Neural cell (in vitro differentiated cells): Measurements from ENCODE around the gene SLC4A2. TPM values are rescaled to one million over a fixed set of nuclear protein-coding genes. Genes with fewer than 3 reads are reported as not detected.

Experiments used
- H2AFZ ChIP-seq: fragments of 200-600, 300-800 bp; sonication (generic), shearing (Covaris generic); 2 replicates; pipeline ENCODE4 v1.6.0; 2014; ENCODE audit warnings: low read depth, mild to moderate bottlenecking, antibody characterized with exemption, low read length, moderate library complexity
- H3F3A ChIP-seq: fragments of 200-600 bp; shearing (Covaris generic); 2 replicates; pipeline ENCODE4 v1.6.1; 2016; ENCODE audit warnings: mild to moderate bottlenecking, moderate library complexity, mixed read lengths, antibody characterized with exemption, low read length; ENCODE audit not compliant: insufficient read depth, poor library complexity, severe bottlenecking
- H3K27ac ChIP-seq: fragments of 200-600, 300-800 bp; sonication (generic), shearing (Covaris generic); 2 replicates; pipeline ENCODE4 v1.5.1; 2014; ENCODE audit warnings: mild to moderate bottlenecking, low read length, moderate library complexity
- H3K27me3 ChIP-seq: fragments of 300-800, 200-600 bp; sonication (generic), shearing (Covaris generic); 2 replicates; pipeline ENCODE4 v1.6.0; 2014; ENCODE audit warnings: mild to moderate bottlenecking, low read depth, low read length, moderate library complexity; ENCODE audit not compliant: insufficient read depth
- H3K36me3 ChIP-seq: fragments of 300-800, 200-600 bp; sonication (generic), shearing (Covaris generic); 2 replicates; pipeline ENCODE4 v1.5.1; 2014; ENCODE audit warnings: mild to moderate bottlenecking, antibody characterized with exemption, low read length, moderate library complexity; ENCODE audit not compliant: insufficient read depth
- H3K4me2 ChIP-seq: fragments of 300-800, 200-600 bp; sonication (generic), shearing (Covaris generic); 2 replicates; pipeline ENCODE4 v1.6.0; 2014; ENCODE audit warnings: mild to moderate bottlenecking, low read length
- H3K4me3 ChIP-seq: fragments of 300-800, 200-600 bp; sonication (generic), shearing (Covaris generic); 2 replicates; pipeline ENCODE4 v1.5.1; 2014; ENCODE audit warnings: mild to moderate bottlenecking, low read length, moderate library complexity
- H3K79me2 ChIP-seq: fragments of 200-600 bp; shearing (Covaris generic); replicated peaks from 2 replicates; pipeline ENCODE4 v1.6.0; 2014; ENCODE audit warnings: mild to moderate bottlenecking, low read length, moderate library complexity; ENCODE audit not compliant: insufficient read depth
- H3K9ac ChIP-seq: fragments of 300-800, 200-600 bp; sonication (generic), shearing (Covaris generic); 2 replicates; pipeline ENCODE4 v1.6.1; 2016; ENCODE audit warnings: mild to moderate bottlenecking, low read length, mixed read lengths
- H3K9me2 ChIP-seq: fragments of 200-600 bp; shearing (Covaris generic); 2 replicates; pipeline ENCODE4 v1.6.1; 2016; ENCODE audit warnings: mild to moderate bottlenecking, low read length, mixed read lengths; ENCODE audit not compliant: insufficient read depth
- H3K9me3 ChIP-seq: fragments of 200-600, 300-800 bp; sonication (generic), shearing (Covaris generic); 2 replicates; pipeline ENCODE4 v1.6.1; 2016; ENCODE audit warnings: mild to moderate bottlenecking, mixed run types, low read length, moderate library complexity, mixed read lengths
- H4K20me1 ChIP-seq: fragments of 200-600 bp; shearing (Covaris generic); 2 replicates; pipeline ENCODE4 v1.6.1; 2016; ENCODE audit warnings: mild to moderate bottlenecking, mixed run types; ENCODE audit not compliant: insufficient read depth
- CTCF ChIP-seq: fragments of 450-650 bp; IDR thresholded peaks from 2 replicates; pipeline ENCODE4 v1.5.1; 2014; ENCODE audit warnings: antibody characterized with exemption, mild to moderate bottlenecking, moderate library complexity; ENCODE audit not compliant: poor library complexity, severe bottlenecking
- EP300 ChIP-seq: fragments of 450-650 bp; conservative IDR thresholded peaks from 2 replicates; pipeline ENCODE4 v1.6.1; 2014; ENCODE audit warnings: antibody characterized with exemption, mild to moderate bottlenecking, moderate library complexity; ENCODE audit not compliant: poor library complexity, severe bottlenecking
- EZH2 ChIP-seq: fragments of 200-600, 300-800 bp; shearing (Covaris generic), sonication (generic); IDR thresholded peaks from 2 replicates; pipeline ENCODE4 v1.6.1; 2014; ENCODE audit warnings: antibody characterized with exemption, low read length, borderline replicate concordance, mild to moderate bottlenecking; ENCODE audit not compliant: insufficient read depth, poor library complexity, severe bottlenecking
- MXI1 ChIP-seq: fragments of 450-650 bp; conservative IDR thresholded peaks from 2 replicates; pipeline ENCODE4 v1.6.1; 2014; ENCODE audit warnings: antibody characterized with exemption, mild to moderate bottlenecking; ENCODE audit not compliant: poor library complexity, severe bottlenecking
- POLR2AphosphoS5 ChIP-seq: IDR thresholded peaks from 2 replicates; pipeline ENCODE4 v1.6.1; 2012
- RAD21 ChIP-seq: fragments of 450-650 bp; conservative IDR thresholded peaks from 2 replicates; pipeline ENCODE4 v1.6.1; 2014; ENCODE audit warnings: antibody characterized with exemption, mild to moderate bottlenecking, moderate library complexity
- REST ChIP-seq: IDR thresholded peaks from 2 replicates; pipeline ENCODE4 v1.6.1; 2012; ENCODE audit warnings: borderline replicate concordance
- SMC3 ChIP-seq: fragments of 450-650 bp; conservative IDR thresholded peaks from 2 replicates; pipeline ENCODE4 v1.6.1; 2014; ENCODE audit warnings: antibody characterized with exemption, mild to moderate bottlenecking, moderate library complexity; ENCODE audit not compliant: poor library complexity
- TAF1 ChIP-seq: IDR thresholded peaks from 2 replicates; pipeline ENCODE4 v1.6.1; 2012; ENCODE audit warnings: low read depth
- polyA plus RNA-seq: library from polyadenylated mRNA; depleted of rRNA; stranded (reverse); fragments of >200 nt; gene quantifications from 2 replicates; pipeline ENCODE4 v1.2.3, GENCODE V29; 2014

Gene SLC4A2
- polyA plus RNA-seq, 1 donor from 2014 or later = 2.4 TPM

DNA sequence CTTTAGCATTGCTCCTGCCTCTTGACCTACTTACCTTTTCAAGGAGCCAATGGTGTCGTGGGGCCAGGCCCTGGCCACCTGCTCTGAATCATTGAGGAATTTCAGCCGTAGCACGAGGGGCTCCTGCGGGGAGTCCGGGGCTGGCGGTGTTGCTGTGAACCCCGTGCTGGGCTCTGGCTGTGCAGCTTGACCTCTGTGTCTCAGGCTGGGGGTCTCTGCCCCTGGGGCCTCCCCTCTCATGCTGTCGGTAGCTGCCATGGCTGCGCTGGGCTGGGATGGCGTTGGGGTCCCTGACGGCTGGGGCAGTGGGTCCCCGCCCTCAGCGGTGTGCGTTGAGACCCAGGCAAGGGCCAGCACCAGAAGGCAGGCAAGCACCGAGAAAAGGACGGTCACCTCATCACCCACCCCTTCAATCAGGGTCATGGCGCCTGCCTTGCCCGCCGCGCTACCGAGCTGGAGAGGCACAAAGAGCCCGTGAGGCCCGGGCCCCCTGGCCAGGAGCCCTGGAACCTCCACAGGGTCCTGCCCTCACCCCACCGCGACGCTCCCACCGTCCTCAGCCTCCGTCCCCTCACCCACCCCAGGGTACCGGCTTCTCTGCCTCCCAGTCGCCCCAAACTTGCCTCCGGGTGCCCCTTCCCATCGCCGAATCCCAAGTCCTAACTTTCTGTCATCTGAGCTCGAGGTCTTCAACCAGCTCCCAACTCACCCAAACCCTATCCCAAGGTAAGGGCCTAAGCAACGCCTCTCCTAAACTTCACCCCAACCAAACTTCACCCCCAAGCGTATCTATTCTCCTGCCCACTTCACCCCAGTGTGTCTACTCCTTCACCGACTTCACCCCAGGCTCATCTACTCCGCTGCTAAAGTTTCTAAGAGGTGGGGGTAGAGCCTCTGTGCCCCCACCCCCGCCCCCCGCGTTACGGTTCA lies 23.0 kb downstream of the SLC4A2 start:
- Histone ChIP-seq H3K36me3 (no peaks in the 10 kb centered on the region), H3K9me3 (no peaks in the 10 kb centered on the region), H3K4me2 (peak overlapping the region; percentile 56), H3K79me2 (peaks cover 13% of the 10 kb centered on the region), H3K27me3 (no peaks in the 10 kb centered on the region), H4K20me1 (no peaks in the 10 kb centered on the region), H3K27ac (no peak overlapping the region), H3K9me2 (no peaks in the 10 kb centered on the region), H2AFZ (peak overlapping the region; percentile 40), H3F3A (no peaks in the 10 kb centered on the region), H3K9ac (peak overlapping the region; percentile 75), H3K4me3 (peak overlapping the region; percentile 79)
- TF ChIP-seq REST (no peak), SMC3 (no peak), CTCF (no peak), TAF1 (no peak), EZH2 (no peak), RAD21 (no peak), MXI1 (no peak), POLR2AphosphoS5 (no peak), EP300 (no peak)

GRCh38 chr7:151083071-151083823 lies 23.9 kb downstream of the SLC4A2 start, which contains the start of gene TMUB1:
Gene TMUB1 (minus strand): TSS chr7:151083493. CDS start chr7:151082563, 930 bp downstream.
- peaks cover 19% of the 10 kb centered on the region for H3K79me2 ChIP-seq
- peak within 1 kb of the TSS; percentile 56 for H3K4me2 ChIP-seq
- peaks cover 8% of the 10 kb centered on the region for H4K20me1 ChIP-seq
- H2AFZ ChIP-seq = peak within 1 kb of the TSS; percentile 40
- H3K27ac ChIP-seq = peak within 1 kb of the TSS; percentile 23
- H3K4me3 ChIP-seq = peak within 1 kb of the TSS; percentile 79
- H3K36me3 ChIP-seq = no peaks in the 10 kb centered on the region
- TF ChIP-seq POLR2AphosphoS5 = peak; percentile 24
- TF ChIP-seq MXI1 = peak; percentile 93
- TF ChIP-seq CTCF = peak; percentile 21
- TF ChIP-seq RAD21 = no peak
- H3F3A ChIP-seq = peaks cover under 1% of the 10 kb centered on the region
- no peaks in the 10 kb centered on the region for H3K9me3 ChIP-seq
- H3K9ac ChIP-seq = peak within 1 kb of the TSS; percentile 75
- no peaks in the 10 kb centered on the region for H3K27me3 ChIP-seq
- H3K9me2 ChIP-seq = no peaks in the 10 kb centered on the region
